ENCODE measurements around the gene HSD3B7. TPM values are rescaled to one million over a fixed set of nuclear protein-coding genes. Genes with fewer than 3 reads are reported as not detected.
A peak's percentile ranks its signal among the peaks of the same experiment; 100 is the strongest.

The HSD3B7 gene
- total RNA-seq, 2 experiments from 2014 or later = 0.45 to 1.3 TPM

- Mint-ChIP-seq H3K4me1 (ENCODE audit: low read depth) (peaks cover 5% of the 10 kb centered on the region), H3K36me3 (ENCODE audit: low read depth) (no peaks in the 10 kb centered on the region), H3K27ac (no peak overlapping the region), H3K9me3 (no peaks in the 10 kb centered on the region), H3K27me3 (no peaks in the 10 kb centered on the region), H3K4me3 (no peak overlapping the region)
- DNase-seq = no peak
- ATAC-seq = no peak
- CTCF ChIA-PET = no interaction called here
- TF ChIP-seq, protein P1, sequence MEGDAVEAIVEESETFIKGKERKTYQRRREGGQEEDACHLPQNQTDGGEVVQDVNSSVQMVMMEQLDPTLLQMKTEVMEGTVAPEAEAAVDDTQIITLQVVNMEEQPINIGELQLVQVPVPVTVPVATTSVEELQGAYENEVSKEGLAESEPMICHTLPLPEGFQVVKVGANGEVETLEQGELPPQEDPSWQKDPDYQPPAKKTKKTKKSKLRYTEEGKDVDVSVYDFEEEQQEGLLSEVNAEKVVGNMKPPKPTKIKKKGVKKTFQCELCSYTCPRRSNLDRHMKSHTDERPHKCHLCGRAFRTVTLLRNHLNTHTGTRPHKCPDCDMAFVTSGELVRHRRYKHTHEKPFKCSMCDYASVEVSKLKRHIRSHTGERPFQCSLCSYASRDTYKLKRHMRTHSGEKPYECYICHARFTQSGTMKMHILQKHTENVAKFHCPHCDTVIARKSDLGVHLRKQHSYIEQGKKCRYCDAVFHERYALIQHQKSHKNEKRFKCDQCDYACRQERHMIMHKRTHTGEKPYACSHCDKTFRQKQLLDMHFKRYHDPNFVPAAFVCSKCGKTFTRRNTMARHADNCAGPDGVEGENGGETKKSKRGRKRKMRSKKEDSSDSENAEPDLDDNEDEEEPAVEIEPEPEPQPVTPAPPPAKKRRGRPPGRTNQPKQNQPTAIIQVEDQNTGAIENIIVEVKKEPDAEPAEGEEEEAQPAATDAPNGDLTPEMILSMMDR (IDR thresholded peaks at IDR 0.05) = no peak
- POLR2A ChIA-PET = no interaction called here
- intact Hi-C loops (cut with micrococcal nuclease) = no loop called here
These were observed 5.1 kb downstream of the HSD3B7 start for GRCh38 chr16:30990105-30990504.

- Mint-ChIP-seq H3K4me1 (ENCODE audit: low read depth) (peaks cover 5% of the 10 kb centered on the region), H3K27ac (no peak overlapping the region), H3K4me3 (no peak overlapping the region), H3K27me3 (no peaks in the 10 kb centered on the region), H3K9me3 (no peaks in the 10 kb centered on the region), H3K36me3 (ENCODE audit: low read depth) (no peaks in the 10 kb centered on the region)
- DNase-seq = no peak
- no peak for ATAC-seq
- ChIA-PET POLR2A (no interaction called here), CTCF (no interaction called here)
- intact Hi-C loops (cut with micrococcal nuclease) = no loop called here
- TF ChIP-seq, protein P1 (IDR thresholded peaks at IDR 0.05) = no peak
These were observed 6.0 kb downstream of the HSD3B7 start for GRCh38 chr16:30991052-30991451.

GRCh38 chr16:30992276-30992780 is 7.3 kb downstream of the HSD3B7 start:
- H3K36me3 Mint-ChIP-seq (ENCODE audit: low read depth) = no peaks in the 10 kb centered on the region
- TF ChIP-seq, protein P1 (IDR thresholded peaks at IDR 0.05) = no peak
- no peak overlapping the region for H3K27ac Mint-ChIP-seq
- H3K4me1 Mint-ChIP-seq (ENCODE audit: low read depth) = peaks cover 13% of the 10 kb centered on the region
- no peak overlapping the region for H3K4me3 Mint-ChIP-seq
- ATAC-seq (no peak), DNase-seq (no peak)
- ChIA-PET POLR2A (interaction anchor here (0.5 kb wide), 1 partner anchor 173 kb away, joined by 3 read pairs; no protein-coding TSS in a partner anchor), CTCF (no interaction called here)
- no peaks in the 10 kb centered on the region for H3K27me3 Mint-ChIP-seq
- intact Hi-C loops (cut with micrococcal nuclease) = no loop called here
- H3K9me3 Mint-ChIP-seq = no peaks in the 10 kb centered on the region

- no peaks in the 10 kb centered on the region for H3K36me3 Mint-ChIP-seq (ENCODE audit: low read depth)
- intact Hi-C loops (cut with micrococcal nuclease) = no loop called here
- no peaks in the 10 kb centered on the region for H3K27me3 Mint-ChIP-seq
- no peaks in the 10 kb centered on the region for H3K9me3 Mint-ChIP-seq
- H3K4me1 Mint-ChIP-seq (ENCODE audit: low read depth) = peaks cover 13% of the 10 kb centered on the region
- TF ChIP-seq, protein P1 (IDR thresholded peaks at IDR 0.05) = no peak
- no peak overlapping the region for H3K27ac Mint-ChIP-seq
- H3K4me3 Mint-ChIP-seq = no peak overlapping the region
- POLR2A ChIA-PET = interaction anchor here (0.7 kb wide), 1 partner anchor 70 kb away, joined by 3 read pairs; no protein-coding TSS in a partner anchor
- DNase-seq (no peak), ATAC-seq (no peak)
- CTCF ChIA-PET = interaction anchor here (1.6 to 2.3 kb wide), 2 partner anchors 8 to 10 kb away, joined by 9 to 16 read pairs; partner anchors contain the start of gene HSD3B7
These were observed 8.2 kb downstream of the HSD3B7 start for GRCh38 chr16:30992931-30993816.

- H3K27me3 Mint-ChIP-seq = no peaks in the 10 kb centered on the region
- ATAC-seq = no peak
- ChIA-PET POLR2A (interaction anchor here (1.0 to 1.2 kb wide), 2 partner anchors 13 to 24 kb away, joined by 3 to 5 read pairs; no protein-coding TSS in a partner anchor), CTCF (interaction anchor here (1.3 kb wide), 1 partner anchor 11 kb away, joined by 5 read pairs; the partner anchor contains the start of gene HSD3B7)
- H3K36me3 Mint-ChIP-seq (ENCODE audit: low read depth) = no peaks in the 10 kb centered on the region
- intact Hi-C loops (cut with micrococcal nuclease) = no loop called here
- H3K4me3 Mint-ChIP-seq = peak overlapping the region; percentile 78
- TF ChIP-seq, protein P1 (IDR thresholded peaks at IDR 0.05) = no peak
- H3K27ac Mint-ChIP-seq = no peak overlapping the region
- DNase-seq = no peak
- peaks cover 13% of the 10 kb centered on the region for H3K4me1 Mint-ChIP-seq (ENCODE audit: low read depth)
- H3K9me3 Mint-ChIP-seq = no peaks in the 10 kb centered on the region
These were observed 10.9 kb downstream of the HSD3B7 start for GRCh38 chr16:30995927-30996323.
